GM23338 (cell line): Measurements from ENCODE around the gene PYM1. TPM values are rescaled to one million over a fixed set of nuclear protein-coding genes. Genes with fewer than 3 reads are reported as not detected.
A peak's percentile ranks its signal among the peaks of the same experiment; 100 is the strongest.

ENCODE experiments used
- ATAC-seq: fragments of 200-7000 bp; cut with Tn5 transposase; 3 replicates; pipeline ENCODE4 v1.9.1; 2020
- DNase-seq: peaks from one replicate; pipeline ENCODE4 v3.0.0-alpha.2; 2015; ENCODE audit warnings: low spot score
- H2AFZ ChIP-seq: fragments of 200-600 bp; sonication (generic); 2 replicates; pipeline ENCODE4 v1.8.0; 2016; ENCODE audit warnings: antibody characterized with exemption, mild to moderate bottlenecking, moderate library complexity
- H3F3A ChIP-seq: fragments of 200-600 bp; sonication (generic); replicated peaks from 2 replicates; pipeline ENCODE4 v1.8.0; 2017; ENCODE audit warnings: antibody characterized with exemption, mixed run types, low read depth
- H3K27ac ChIP-seq: fragments of 200-600 bp; sonication (generic); 2 replicates; pipeline ENCODE4 v1.6.1; 2016; ENCODE audit warnings: low read depth
- H3K27me3 ChIP-seq: fragments of 200-600 bp; sonication (generic); 2 replicates; pipeline ENCODE4 v1.8.0; 2016; ENCODE audit warnings: mild to moderate bottlenecking, mixed run types, moderate library complexity; ENCODE audit not compliant: insufficient read depth
- H3K36me3 ChIP-seq: fragments of 200-600 bp; sonication (generic); 2 replicates; pipeline ENCODE4 v1.8.0; 2016; ENCODE audit warnings: mild to moderate bottlenecking; ENCODE audit not compliant: insufficient read depth
- H3K4me1 ChIP-seq: fragments of 200-600 bp; sonication (generic); 2 replicates; pipeline ENCODE4 v1.8.0; 2016; ENCODE audit warnings: mild to moderate bottlenecking, moderate library complexity; ENCODE audit not compliant: insufficient read depth
- H3K4me2 ChIP-seq: fragments of 200-600 bp; sonication (generic); 2 replicates; pipeline ENCODE4 v1.7.1; 2017; ENCODE audit warnings: mixed run types
- H3K4me3 ChIP-seq: fragments of 200-600 bp; sonication (generic); 2 replicates; pipeline ENCODE4 v1.6.1; 2016; ENCODE audit warnings: mixed run types
- H3K79me2 ChIP-seq: fragments of 200-600 bp; sonication (generic); replicated peaks from 2 replicates; pipeline ENCODE4 v1.8.0; 2017; ENCODE audit warnings: mild to moderate bottlenecking; ENCODE audit not compliant: insufficient read depth
- H3K9me2 ChIP-seq: fragments of 200-600 bp; sonication (generic); 2 replicates; pipeline ENCODE4 v1.8.0; 2017; ENCODE audit not compliant: insufficient read depth
- H4K20me1 ChIP-seq: fragments of 200-600 bp; sonication (generic); replicated peaks from 2 replicates; pipeline ENCODE4 v1.8.0; 2017; ENCODE audit warnings: mild to moderate bottlenecking; ENCODE audit not compliant: insufficient read depth
- H3K27ac Mint-ChIP-seq: 2 replicates; pipeline ENCODE4 v1.8.0; 2020; ENCODE audit warnings: inconsistent platforms, mild to moderate bottlenecking, moderate library complexity, mixed read lengths
- H3K27me3 Mint-ChIP-seq: 3 replicates; pipeline ENCODE4 v1.8.0; 2022; ENCODE audit warnings: low read depth, mild to moderate bottlenecking, moderate library complexity, mixed read lengths, inconsistent platforms; ENCODE audit not compliant: insufficient read depth, poor library complexity
- H3K36me3 Mint-ChIP-seq: 3 replicates; pipeline ENCODE4 v1.8.0; 2021; ENCODE audit warnings: low read depth, mild to moderate bottlenecking, inconsistent platforms, moderate library complexity, mixed read lengths
- H3K4me1 Mint-ChIP-seq: 3 replicates; pipeline ENCODE4 v1.8.0; 2020; ENCODE audit warnings: mild to moderate bottlenecking, inconsistent platforms, mixed read lengths
- H3K4me3 Mint-ChIP-seq: 3 replicates; pipeline ENCODE4 v1.8.0; 2021; ENCODE audit warnings: moderate library complexity, mild to moderate bottlenecking, inconsistent platforms, mixed read lengths
- H3K9me3 Mint-ChIP-seq: 3 replicates; pipeline ENCODE4 v1.8.0; 2020; ENCODE audit warnings: moderate library complexity, mild to moderate bottlenecking, inconsistent platforms, mixed read lengths
- CREB1 ChIP-seq: fragments of 250-450 bp; sonication (Bioruptor Pico); IDR thresholded peaks from 2 replicates; pipeline ENCODE4 v1.5.0; 2020; ENCODE audit warnings: low read depth, mild to moderate bottlenecking, moderate library complexity
- ETS1 ChIP-seq: IDR thresholded peaks from 2 replicates; pipeline ENCODE4 v1.6.1; 2016; ENCODE audit warnings: antibody characterized with exemption
- EZH2 ChIP-seq: fragments of 200-600 bp; sonication (generic); IDR thresholded peaks from one replicate; pipeline ENCODE4 v1.8.0; 2017; ENCODE audit warnings: antibody characterized with exemption, mild to moderate bottlenecking, low read depth; ENCODE audit not compliant: unreplicated experiment
- NANOG ChIP-seq: IDR thresholded peaks from 2 replicates; pipeline ENCODE4 v1.6.1; 2016; ENCODE audit warnings: antibody characterized with exemption, borderline replicate concordance
- ZNF114 ChIP-seq: fragments of 250-450 bp; sonication (Bioruptor Pico); IDR thresholded peaks from 2 replicates; pipeline ENCODE4 v1.5.0; 2020; ENCODE audit warnings: mild to moderate bottlenecking, moderate library complexity
- ZNF462 ChIP-seq: fragments of 250-450 bp; sonication (Bioruptor Pico); IDR thresholded peaks from 2 replicates; pipeline ENCODE4 v1.5.0; 2020; ENCODE audit warnings: mild to moderate bottlenecking, moderate library complexity
- polyA plus RNA-seq: library from polyadenylated mRNA; unstranded; fragments of >200 nt; fragmentation: Nextera tagmentation; extraction: Ambion mirVana; gene quantifications from 2 replicates; pipeline ENCODE4 v1.2.1, GENCODE V29; 2016
- total RNA-seq: library from RNA; depleted of rRNA; stranded (reverse); fragments of >200 nt; shearing (Covaris generic); gene quantifications from 2 replicates; pipeline ENCODE4 v1.2.3, GENCODE V29; 2014
- TF ChIP-seq, protein P1 (sequence below), 2 experiments: fragments of 200-600 bp in 1 of 2; sonication (generic) in 1 of 2; conservative IDR thresholded peaks; 2 replicates each; pipeline versions ENCODE4 v1.5.1 to v1.6.1; 2016 to 2017; ENCODE audit warnings: antibody characterized with exemption in 2 of 2, low read depth in 2 of 2, mild to moderate bottlenecking in 2 of 2, moderate library complexity in 1 of 2
- TF ChIP-seq, protein P2 (sequence below): IDR thresholded peaks from one replicate; pipeline ENCODE4 v1.6.1; 2018; ENCODE audit warnings: antibody characterized with exemption; ENCODE audit not compliant: unreplicated experiment

PYM1 gene
- total and polyA plus RNA-seq, 2 experiments from 2014 or later: 70.2 to 150 TPM

- no peak for TF ChIP-seq ZNF462 (CRISPR knock-in tag)
- TF ChIP-seq, protein P1, sequence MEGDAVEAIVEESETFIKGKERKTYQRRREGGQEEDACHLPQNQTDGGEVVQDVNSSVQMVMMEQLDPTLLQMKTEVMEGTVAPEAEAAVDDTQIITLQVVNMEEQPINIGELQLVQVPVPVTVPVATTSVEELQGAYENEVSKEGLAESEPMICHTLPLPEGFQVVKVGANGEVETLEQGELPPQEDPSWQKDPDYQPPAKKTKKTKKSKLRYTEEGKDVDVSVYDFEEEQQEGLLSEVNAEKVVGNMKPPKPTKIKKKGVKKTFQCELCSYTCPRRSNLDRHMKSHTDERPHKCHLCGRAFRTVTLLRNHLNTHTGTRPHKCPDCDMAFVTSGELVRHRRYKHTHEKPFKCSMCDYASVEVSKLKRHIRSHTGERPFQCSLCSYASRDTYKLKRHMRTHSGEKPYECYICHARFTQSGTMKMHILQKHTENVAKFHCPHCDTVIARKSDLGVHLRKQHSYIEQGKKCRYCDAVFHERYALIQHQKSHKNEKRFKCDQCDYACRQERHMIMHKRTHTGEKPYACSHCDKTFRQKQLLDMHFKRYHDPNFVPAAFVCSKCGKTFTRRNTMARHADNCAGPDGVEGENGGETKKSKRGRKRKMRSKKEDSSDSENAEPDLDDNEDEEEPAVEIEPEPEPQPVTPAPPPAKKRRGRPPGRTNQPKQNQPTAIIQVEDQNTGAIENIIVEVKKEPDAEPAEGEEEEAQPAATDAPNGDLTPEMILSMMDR (conservative IDR thresholded peaks at IDR 0.05; ENCODE audit: low read depth in 2 of 2): no peak
Observed at GRCh38 chr12:55915482-55915859, 12.2 kb downstream of the PYM1 start (continued).

GRCh38 chr12:55912908-55913307 is 14.8 kb downstream of the PYM1 start:
- Mint-ChIP-seq H3K27ac (peak overlapping the region; percentile 46), H3K9me3 (no peaks in the 10 kb centered on the region; the same call in 2 of the 3 replicates), H3K4me1 (peaks cover 8% of the 10 kb centered on the region), H3K27me3 (peaks cover 4% of the 10 kb centered on the region), H3K36me3 (peaks cover 34% of the 10 kb centered on the region), H3K4me3 (no peak overlapping the region)
- H3K9me2 ChIP-seq: no peaks in the 10 kb centered on the region
- no peak for ATAC-seq
- H3K27ac ChIP-seq: 0 out of 2 replicates have a peak overlapping the region, but pooled peaks have one; percentile 5
- no peak for TF ChIP-seq EZH2
- no peak for TF ChIP-seq CREB1 (CRISPR knock-in tag)
- TF ChIP-seq, protein P2, sequence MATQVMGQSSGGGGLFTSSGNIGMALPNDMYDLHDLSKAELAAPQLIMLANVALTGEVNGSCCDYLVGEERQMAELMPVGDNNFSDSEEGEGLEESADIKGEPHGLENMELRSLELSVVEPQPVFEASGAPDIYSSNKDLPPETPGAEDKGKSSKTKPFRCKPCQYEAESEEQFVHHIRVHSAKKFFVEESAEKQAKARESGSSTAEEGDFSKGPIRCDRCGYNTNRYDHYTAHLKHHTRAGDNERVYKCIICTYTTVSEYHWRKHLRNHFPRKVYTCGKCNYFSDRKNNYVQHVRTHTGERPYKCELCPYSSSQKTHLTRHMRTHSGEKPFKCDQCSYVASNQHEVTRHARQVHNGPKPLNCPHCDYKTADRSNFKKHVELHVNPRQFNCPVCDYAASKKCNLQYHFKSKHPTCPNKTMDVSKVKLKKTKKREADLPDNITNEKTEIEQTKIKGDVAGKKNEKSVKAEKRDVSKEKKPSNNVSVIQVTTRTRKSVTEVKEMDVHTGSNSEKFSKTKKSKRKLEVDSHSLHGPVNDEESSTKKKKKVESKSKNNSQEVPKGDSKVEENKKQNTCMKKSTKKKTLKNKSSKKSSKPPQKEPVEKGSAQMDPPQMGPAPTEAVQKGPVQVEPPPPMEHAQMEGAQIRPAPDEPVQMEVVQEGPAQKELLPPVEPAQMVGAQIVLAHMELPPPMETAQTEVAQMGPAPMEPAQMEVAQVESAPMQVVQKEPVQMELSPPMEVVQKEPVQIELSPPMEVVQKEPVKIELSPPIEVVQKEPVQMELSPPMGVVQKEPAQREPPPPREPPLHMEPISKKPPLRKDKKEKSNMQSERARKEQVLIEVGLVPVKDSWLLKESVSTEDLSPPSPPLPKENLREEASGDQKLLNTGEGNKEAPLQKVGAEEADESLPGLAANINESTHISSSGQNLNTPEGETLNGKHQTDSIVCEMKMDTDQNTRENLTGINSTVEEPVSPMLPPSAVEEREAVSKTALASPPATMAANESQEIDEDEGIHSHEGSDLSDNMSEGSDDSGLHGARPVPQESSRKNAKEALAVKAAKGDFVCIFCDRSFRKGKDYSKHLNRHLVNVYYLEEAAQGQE: no peak
- no peak for TF ChIP-seq NANOG
- no peak for TF ChIP-seq ZNF114 (CRISPR knock-in tag)
- TF ChIP-seq ETS1: no peak
- no peak overlapping the region for H3K4me3 ChIP-seq
- no peak for DNase-seq
- H3K36me3 ChIP-seq: peaks cover 5% of the 10 kb centered on the region; the same call in 1 of the 2 replicates
- H4K20me1 ChIP-seq: peaks cover 32% of the 10 kb centered on the region
- peaks cover 82% of the 10 kb centered on the region for H3K79me2 ChIP-seq
- H3F3A ChIP-seq: no peaks in the 10 kb centered on the region
- no peaks in the 10 kb centered on the region for H3K27me3 ChIP-seq
- no peak overlapping the region for H2AFZ ChIP-seq
- H3K4me1 ChIP-seq: no peaks in the 10 kb centered on the region
- no peak overlapping the region for H3K4me2 ChIP-seq
